OCI-LY7 (cell line): ENCODE data around the gene ARFGAP3. TPM values are rescaled to one million over a fixed set of nuclear protein-coding genes. Genes with fewer than 3 reads are reported as not detected.
"Not testable (repeated sequence)": the region's sequence is repeated elsewhere in the genome, so short reads cannot be mapped to it uniquely, and the experiment has no call there.

Experiments
- BruUV-seq: library from RNA; stranded (reverse); fragments of 400-500 nt; replicated peaks from 2 replicates; lab custom pipeline; 2021; lab: Mats Ljungman, UMichigan
- CTCF ChIA-PET: fragments of 300-600 bp; sonication (Branson Sonifier 250); formaldehyde crosslinking; loops from one replicate; lab custom pipeline; 2022; ENCODE audit warnings: antibody characterized with exemption; ENCODE audit not compliant: unreplicated experiment; lab: Charles Lee
- POLR2A ChIA-PET: fragments of 300-600 bp; sonication (Branson Sonifier 250); formaldehyde crosslinking; loops from one replicate; lab custom pipeline; 2022; ENCODE audit warnings: antibody characterized with exemption; lab: Charles Lee
- DNase-seq: peaks from one replicate; pipeline ENCODE4 v3.0.0-alpha.2; 2015; ENCODE audit warnings: low spot score
- H2AFZ ChIP-seq: fragments of 200-600 bp; sonication (generic), shearing (Covaris generic); 2 replicates; pipeline ENCODE4 v1.6.1; 2014; ENCODE audit warnings: mild to moderate bottlenecking, antibody characterized with exemption, low read length, moderate library complexity
- H3K27ac ChIP-seq: fragments of 200-600 bp; sonication (generic); 2 replicates; pipeline ENCODE4 v1.5.1; 2014; ENCODE audit warnings: mixed run types, low read depth, mild to moderate bottlenecking, moderate library complexity, low read length, inconsistent platforms; ENCODE audit not compliant: poor library complexity, severe bottlenecking
- H3K36me3 ChIP-seq: fragments of 200-600 bp; sonication (generic); 2 replicates; pipeline ENCODE4 v1.6.1; 2014; ENCODE audit warnings: mild to moderate bottlenecking, antibody characterized with exemption, low read length, moderate library complexity, mixed read lengths; ENCODE audit not compliant: insufficient read depth
- H3K4me1 ChIP-seq: fragments of 200-600 bp; sonication (generic); 2 replicates; pipeline ENCODE4 v1.5.1; 2014; ENCODE audit warnings: mild to moderate bottlenecking, low read length; ENCODE audit not compliant: insufficient read depth, poor library complexity, severe bottlenecking
- H3K4me2 ChIP-seq: fragments of 200-600 bp; sonication (generic); 2 replicates; pipeline ENCODE4 v1.6.1; 2014; ENCODE audit warnings: mild to moderate bottlenecking, low read length
- H3K4me3 ChIP-seq: fragments of 200-600 bp; sonication (generic); 2 replicates; pipeline ENCODE4 v1.5.1; 2014; ENCODE audit warnings: mild to moderate bottlenecking, low read depth, low read length; ENCODE audit not compliant: poor library complexity, severe bottlenecking
- H3K79me2 ChIP-seq: fragments of 200-600 bp; sonication (generic); 2 replicates; pipeline ENCODE4 v1.6.1; 2016; ENCODE audit warnings: low read depth, mild to moderate bottlenecking, low read length, moderate library complexity, mixed read lengths; ENCODE audit not compliant: insufficient read depth
- H3K9me2 ChIP-seq: fragments of 200-600 bp; sonication (generic); 2 replicates; pipeline ENCODE4 v1.6.1; 2016; ENCODE audit warnings: mild to moderate bottlenecking, low read length, mixed read lengths; ENCODE audit not compliant: insufficient read depth
- H3K9me3 ChIP-seq: fragments of 200-600 bp; sonication (generic); 2 replicates; pipeline ENCODE4 v1.6.1; 2014; ENCODE audit warnings: mild to moderate bottlenecking, mixed run types, low read length, mixed read lengths
- H4K20me1 ChIP-seq: fragments of 200-600 bp; sonication (generic); 2 replicates; pipeline ENCODE4 v1.6.1; 2014; ENCODE audit warnings: mild to moderate bottlenecking, antibody characterized with exemption, low read length, moderate library complexity, mixed read lengths; ENCODE audit not compliant: insufficient read depth
- EZH2phosphoT487 ChIP-seq: fragments of 200-600 bp; sonication (generic); IDR thresholded peaks from 2 replicates; pipeline ENCODE4 v1.6.1; 2018; ENCODE audit warnings: low read depth, borderline replicate concordance, mild to moderate bottlenecking, mixed run types, antibody characterized with exemption, low read length, moderate library complexity, mixed read lengths
- intact Hi-C: fragments of 100-400 bp; cut with micrococcal nuclease; formaldehyde crosslinking; loops from one replicate; pipeline ENCODE4 v1.10.0; 2022; ENCODE audit not compliant: unreplicated experiment
- total RNA-seq, 2 experiments: library from RNA; depleted of rRNA in 1 of 2; stranded (reverse); fragments of >200 nt in 1 of 2; shearing (Covaris generic) in 1 of 2; gene quantifications; 2 replicates each; pipeline ENCODE4 v1.2.3, GENCODE V29; 2014 to 2022
- TF ChIP-seq, protein P1 (sequence below): fragments of 200-600 bp; sonication (generic); conservative IDR thresholded peaks from 2 replicates; pipeline ENCODE4 v1.5.1; 2014; ENCODE audit warnings: mild to moderate bottlenecking, antibody characterized with exemption, low read length, moderate library complexity, mixed read lengths

Gene ARFGAP3
- total RNA-seq, 2 experiments from 2014 or later: 24.2 to 47.0 TPM

DNA sequence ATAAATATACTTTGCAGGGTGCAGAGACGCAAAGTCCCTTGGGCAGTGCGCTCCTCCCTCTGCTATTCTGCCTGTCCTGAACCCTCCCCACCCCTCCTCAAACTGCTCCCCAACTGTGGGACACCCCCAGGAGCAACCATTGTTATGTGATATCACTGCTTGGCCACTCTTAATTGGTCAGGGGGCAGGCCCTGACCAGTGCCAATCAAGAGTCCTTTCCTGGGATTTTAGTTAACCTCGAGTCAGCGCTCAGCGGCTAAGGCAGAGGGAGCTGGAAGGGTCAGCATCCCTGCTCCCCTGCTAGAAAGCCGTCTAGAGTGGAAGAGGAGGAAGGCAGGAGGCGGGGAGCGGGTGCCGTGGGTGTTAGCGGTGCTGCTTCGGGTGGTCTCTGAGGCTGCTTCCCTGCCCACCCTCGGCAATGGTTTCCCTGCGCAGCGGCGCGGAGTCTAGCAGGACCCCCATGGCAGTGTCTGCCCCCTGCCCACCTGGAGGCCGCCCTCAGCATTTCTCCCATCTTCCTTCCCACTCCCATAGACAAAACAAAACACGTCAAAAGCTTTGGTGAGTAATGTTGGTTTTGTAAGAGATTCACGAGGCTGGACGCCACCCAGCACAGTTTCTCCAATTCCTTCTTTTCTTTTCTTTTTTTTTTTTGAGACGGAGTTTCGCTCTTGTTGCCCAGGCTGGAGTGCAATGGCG lies 98.0 kb downstream of the ARFGAP3 start:
- POLR2A ChIA-PET: interaction anchor here (1.8 kb wide), 1 partner anchor 144 kb away, joined by 6 read pairs; the partner anchor contains the start of gene POLDIP3

DNA sequence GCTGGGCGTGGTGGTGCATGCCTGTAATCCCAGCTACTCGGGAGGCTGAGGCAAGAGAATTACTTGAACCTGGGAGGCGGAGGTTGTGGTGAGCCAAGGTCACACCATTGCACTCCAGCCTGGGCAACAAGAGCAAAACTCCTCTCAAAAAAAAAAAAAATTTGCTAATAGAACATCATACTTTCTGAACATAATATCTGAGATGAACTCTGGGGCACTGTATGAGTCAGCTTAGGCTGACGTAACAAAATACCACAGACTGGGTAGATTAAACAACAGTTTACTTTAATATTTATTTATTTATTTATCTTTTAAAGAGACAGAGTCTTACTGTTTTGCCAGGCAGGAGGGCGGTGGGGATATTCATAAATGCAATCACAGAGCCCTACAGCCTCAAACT lies 101.5 kb downstream of the ARFGAP3 start:
- H3K9me2 ChIP-seq, H3K36me3 ChIP-seq, H3K79me2 ChIP-seq, H3K27ac ChIP-seq, H3K4me3 ChIP-seq, H3K4me2 ChIP-seq, H4K20me1 ChIP-seq, CTCF ChIA-PET, H3K9me3 ChIP-seq, H2AFZ ChIP-seq, POLR2A ChIA-PET, intact Hi-C loops, BruUV-seq, DNase-seq: not testable (repeated sequence)
- peaks cover 34% of the 10 kb centered on the region for H3K4me1 ChIP-seq

More for the DNA sequence above, 98.0 kb downstream of the ARFGAP3 start:
- BruUV-seq: no TSS peak
- Histone ChIP-seq H3K27ac (no peak overlapping the region), H3K4me3 (no peak overlapping the region), H4K20me1 (no peaks in the 10 kb centered on the region), H3K9me2 (no peaks in the 10 kb centered on the region), H3K79me2 (no peaks in the 10 kb centered on the region), H3K36me3 (no peaks in the 10 kb centered on the region), H2AFZ (no peak overlapping the region), H3K4me2 (no peak overlapping the region), H3K4me1 (peaks cover 56% of the 10 kb centered on the region), H3K9me3 (no peaks in the 10 kb centered on the region)
- no peak for TF ChIP-seq EZH2phosphoT487
- TF ChIP-seq, protein P1, sequence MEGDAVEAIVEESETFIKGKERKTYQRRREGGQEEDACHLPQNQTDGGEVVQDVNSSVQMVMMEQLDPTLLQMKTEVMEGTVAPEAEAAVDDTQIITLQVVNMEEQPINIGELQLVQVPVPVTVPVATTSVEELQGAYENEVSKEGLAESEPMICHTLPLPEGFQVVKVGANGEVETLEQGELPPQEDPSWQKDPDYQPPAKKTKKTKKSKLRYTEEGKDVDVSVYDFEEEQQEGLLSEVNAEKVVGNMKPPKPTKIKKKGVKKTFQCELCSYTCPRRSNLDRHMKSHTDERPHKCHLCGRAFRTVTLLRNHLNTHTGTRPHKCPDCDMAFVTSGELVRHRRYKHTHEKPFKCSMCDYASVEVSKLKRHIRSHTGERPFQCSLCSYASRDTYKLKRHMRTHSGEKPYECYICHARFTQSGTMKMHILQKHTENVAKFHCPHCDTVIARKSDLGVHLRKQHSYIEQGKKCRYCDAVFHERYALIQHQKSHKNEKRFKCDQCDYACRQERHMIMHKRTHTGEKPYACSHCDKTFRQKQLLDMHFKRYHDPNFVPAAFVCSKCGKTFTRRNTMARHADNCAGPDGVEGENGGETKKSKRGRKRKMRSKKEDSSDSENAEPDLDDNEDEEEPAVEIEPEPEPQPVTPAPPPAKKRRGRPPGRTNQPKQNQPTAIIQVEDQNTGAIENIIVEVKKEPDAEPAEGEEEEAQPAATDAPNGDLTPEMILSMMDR: no peak
- intact Hi-C loops: no loop called here
- DNase-seq: no peak
- CTCF ChIA-PET: no interaction called here

DNA sequence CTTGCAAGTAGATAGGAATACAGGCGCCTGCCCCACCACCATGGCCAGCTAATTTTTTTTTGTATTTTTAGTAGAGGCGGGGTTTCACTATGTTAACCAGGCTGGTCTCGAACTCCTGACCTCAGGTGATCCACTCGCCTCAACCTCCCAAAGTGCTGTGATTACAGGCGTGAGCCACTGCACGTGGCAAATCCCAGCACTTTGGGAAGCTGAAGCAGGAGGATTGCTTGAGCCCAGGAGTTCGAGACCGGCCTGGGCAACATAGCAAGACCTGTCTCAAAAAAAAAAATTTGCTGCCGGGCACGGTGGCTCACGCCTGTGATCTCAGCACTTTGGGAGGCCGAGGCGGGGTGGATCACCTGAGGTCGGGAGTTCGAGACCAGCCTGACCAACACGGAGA lies 102.0 kb downstream of the ARFGAP3 start:
- H4K20me1 ChIP-seq, BruUV-seq, H3K27ac ChIP-seq, CTCF ChIA-PET, POLR2A ChIA-PET, H3K4me3 ChIP-seq, H3K36me3 ChIP-seq, H3K4me2 ChIP-seq, intact Hi-C loops, H2AFZ ChIP-seq, H3K9me2 ChIP-seq, H3K9me3 ChIP-seq, H3K79me2 ChIP-seq, DNase-seq: not testable (repeated sequence)
- H3K4me1 ChIP-seq: peaks cover 30% of the 10 kb centered on the region
